ENCODE results near the gene LAMC1.

The LAMC1 gene

GRCh38 chr1:183029591-183030000, 6.4 kb downstream of the LAMC1 start:
- DNase-seq (ENCODE audit: low read depth): no peak
- in situ Hi-C loops (cut with HindIII; ENCODE audit: low sequenced_read_pairs): no loop called here
- H3K4me3 ChIP-seq (ENCODE audit: low read depth, low read length): no peak overlapping the region
- TF ChIP-seq CTCF (IDR thresholded peaks at IDR 0.05; ENCODE audit: low read depth, low read length, missing control alignments): no peak

GRCh38 chr1:183030053-183030452, 6.8 kb downstream of the LAMC1 start:
- no peak for TF ChIP-seq CTCF (IDR thresholded peaks at IDR 0.05; ENCODE audit: low read depth, low read length, missing control alignments)
- no peak overlapping the region for H3K4me3 ChIP-seq (ENCODE audit: low read depth, low read length)
- no peak for DNase-seq (ENCODE audit: low read depth)
- in situ Hi-C loops (cut with HindIII; ENCODE audit: low sequenced_read_pairs): no loop called here

DNA sequence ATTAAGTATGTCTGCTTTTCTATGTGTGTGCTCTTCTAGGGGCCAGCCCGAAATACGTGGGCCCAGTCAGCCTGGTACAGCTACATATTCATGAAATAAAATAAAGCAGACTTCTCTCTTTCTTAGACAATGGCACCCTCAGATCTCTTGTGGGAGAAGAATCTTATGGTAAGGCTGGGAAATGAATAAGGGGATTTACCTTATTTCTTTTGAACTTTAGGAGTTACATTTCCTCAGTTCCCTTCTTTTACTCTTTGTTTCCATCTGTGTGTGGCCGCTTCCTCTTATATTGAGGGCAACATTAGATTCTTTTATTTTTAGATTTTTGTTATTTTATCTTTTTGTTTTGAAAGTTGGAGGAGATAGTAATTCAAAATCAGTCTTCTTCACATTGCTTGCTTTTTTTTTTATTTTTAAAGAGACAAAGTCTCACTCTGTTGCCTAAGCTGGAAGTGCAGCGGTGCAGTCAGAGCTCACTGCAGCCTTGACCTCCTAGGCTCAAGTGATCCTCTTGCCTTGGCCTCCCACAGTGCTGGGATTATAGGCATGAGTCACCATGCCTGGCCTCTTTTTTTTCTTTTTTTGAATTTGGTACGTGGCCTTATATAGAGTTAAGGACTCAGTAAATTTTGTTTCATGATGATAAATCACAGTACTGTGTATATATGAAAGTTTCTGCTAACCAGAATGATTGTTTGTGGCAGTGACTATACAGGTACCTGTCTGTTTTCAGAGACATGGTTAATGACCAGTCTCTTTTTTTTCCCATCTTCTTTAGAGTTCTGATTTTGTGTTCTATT, 9.1 kb downstream of the LAMC1 start:
- TF ChIP-seq CTCF (IDR thresholded peaks at IDR 0.05; ENCODE audit: low read depth, low read length, missing control alignments): no peak
- in situ Hi-C loops (cut with HindIII; ENCODE audit: low sequenced_read_pairs): no loop called here
- H3K4me3 ChIP-seq (ENCODE audit: low read depth, low read length): no peak overlapping the region
- no peak for DNase-seq (ENCODE audit: low read depth)

- H3K4me3 ChIP-seq (ENCODE audit: low read depth, low read length): no peak overlapping the region
- no peak for DNase-seq (ENCODE audit: low read depth)
- in situ Hi-C loops (cut with HindIII; ENCODE audit: low sequenced_read_pairs): no loop called here
- TF ChIP-seq CTCF (IDR thresholded peaks at IDR 0.05; ENCODE audit: low read depth, low read length, missing control alignments): no peak
Observed at GRCh38 chr1:183033205-183033604, 10.0 kb downstream of the LAMC1 start.

DNA sequence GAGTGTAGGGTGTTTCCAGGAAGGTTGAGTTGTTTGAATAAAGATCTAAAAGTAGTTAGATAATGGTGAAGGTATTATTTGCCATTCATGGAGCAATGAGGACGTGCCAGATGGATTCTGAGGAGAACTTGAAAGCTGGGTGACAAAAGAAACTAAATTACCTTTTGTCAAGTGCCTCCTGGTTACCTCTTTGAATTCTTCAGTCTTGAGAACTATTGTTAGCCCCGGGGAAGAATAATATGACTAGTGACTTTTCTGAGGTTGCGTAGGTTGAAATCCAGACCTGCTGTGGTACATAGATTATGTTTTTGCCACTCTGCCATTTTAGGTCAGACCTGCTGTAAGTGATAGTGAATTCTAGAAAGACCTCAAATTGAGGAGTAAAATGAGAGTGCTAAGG, 11.5 kb downstream of the LAMC1 start:
- in situ Hi-C loops (cut with HindIII; ENCODE audit: low sequenced_read_pairs): no loop called here
- no peak for DNase-seq (ENCODE audit: low read depth)
- H3K4me3 ChIP-seq (ENCODE audit: low read depth, low read length): no peak overlapping the region
- TF ChIP-seq CTCF (IDR thresholded peaks at IDR 0.05; ENCODE audit: low read depth, low read length, missing control alignments): no peak

- in situ Hi-C loops (cut with HindIII; ENCODE audit: low sequenced_read_pairs): no loop called here
- no peak for DNase-seq (ENCODE audit: low read depth)
- no peak for TF ChIP-seq CTCF (IDR thresholded peaks at IDR 0.05; ENCODE audit: low read depth, low read length, missing control alignments)
- no peak overlapping the region for H3K4me3 ChIP-seq (ENCODE audit: low read depth, low read length)
Observed at GRCh38 chr1:183038333-183038866, 15.2 kb downstream of the LAMC1 start.

Measured in astrocyte of the cerebellum (primary cell).